ENCODE results near the gene MXD4. TPM values are rescaled to one million over a fixed set of nuclear protein-coding genes. Genes with fewer than 3 reads are reported as not detected.
"Not testable (repeated sequence)": the region's sequence is repeated elsewhere in the genome, so short reads cannot be mapped to it uniquely, and the experiment has no call there.

The MXD4 gene
- total RNA-seq, 1 experiment from 2014 or later, result 46.8 TPM

GRCh38 chr4:2221378-2221777 is 40.5 kb downstream of the MXD4 start:
- not testable (repeated sequence) for DNase-seq (ENCODE audit: low spot score)

GRCh38 chr4:2220016-2220630 is 41.8 kb downstream of the MXD4 start:
- peak; percentile 85 for DNase-seq (ENCODE audit: low spot score)

GRCh38 chr4:2219233-2219760 is 42.6 kb downstream of the MXD4 start:
- no peak for DNase-seq (ENCODE audit: low spot score)

GRCh38 chr4:2218436-2218835 is 43.5 kb downstream of the MXD4 start:
- no peak for DNase-seq (ENCODE audit: low spot score)

GRCh38 chr4:2217726-2218125 is 44.2 kb downstream of the MXD4 start:
- DNase-seq (ENCODE audit: low spot score), result peak; percentile 21

- DNase-seq (ENCODE audit: low spot score), result no peak
These were observed 49.1 kb downstream of the MXD4 start for GRCh38 chr4:2212831-2213230.

- not testable (repeated sequence) for DNase-seq (ENCODE audit: low spot score)
These were observed 59.1 kb downstream of the MXD4 start for GRCh38 chr4:2202789-2203188.

Small RNA genes within 50 kb of the gene (small RNA-seq; reads per million reads assigned to genes)
- gene COX6B1P5, result not detected

Other genes starting within 250 kb of the MXD4 start
- gene NAT8L, start 202.8 kb downstream of the MXD4 start, total RNA-seq (2014; rRNA removed; shearing (Covaris generic)), result 0.08 TPM in 1 of 2 replicates, not detected in the other
- gene HAUS3, start 20.0 kb downstream of the MXD4 start, total RNA-seq (2014; rRNA removed; shearing (Covaris generic)), result 9.7 and 10.8 TPM in 2 replicates
- gene POLN, start 20.0 kb downstream of the MXD4 start, total RNA-seq (2014; rRNA removed; shearing (Covaris generic)), result 0.31 and 0.71 TPM in 2 replicates
- 0.26 and 2.0 TPM in 2 replicates for gene ZFYVE28, start 156.5 kb upstream of the MXD4 start, total RNA-seq (2014; rRNA removed; shearing (Covaris generic))
- not detected in 2 replicates for gene CFAP99, start 156.8 kb upstream of the MXD4 start, total RNA-seq (2014; rRNA removed; shearing (Covaris generic))
- gene RNF4, start 207.0 kb upstream of the MXD4 start, total RNA-seq (2014; rRNA removed; shearing (Covaris generic)), result 44.9 and 47.1 TPM in 2 replicates